VCaP (cell line): ENCODE measurements around the gene GNAQ.
A peak's percentile ranks its signal among the peaks of the same experiment; 100 is the strongest.

ENCODE experiments used
- H3K27ac ChIP-seq: fragments of 450-650 bp; 2 replicates; pipeline ENCODE4 v1.5.1; 2017
- TF ChIP-seq, protein P1 (sequence below): fragments of 450-650 bp; conservative IDR thresholded peaks from 2 replicates; pipeline ENCODE4 v1.5.1; 2017; ENCODE audit warnings: mild to moderate bottlenecking, moderate library complexity

GNAQ gene

DNA sequence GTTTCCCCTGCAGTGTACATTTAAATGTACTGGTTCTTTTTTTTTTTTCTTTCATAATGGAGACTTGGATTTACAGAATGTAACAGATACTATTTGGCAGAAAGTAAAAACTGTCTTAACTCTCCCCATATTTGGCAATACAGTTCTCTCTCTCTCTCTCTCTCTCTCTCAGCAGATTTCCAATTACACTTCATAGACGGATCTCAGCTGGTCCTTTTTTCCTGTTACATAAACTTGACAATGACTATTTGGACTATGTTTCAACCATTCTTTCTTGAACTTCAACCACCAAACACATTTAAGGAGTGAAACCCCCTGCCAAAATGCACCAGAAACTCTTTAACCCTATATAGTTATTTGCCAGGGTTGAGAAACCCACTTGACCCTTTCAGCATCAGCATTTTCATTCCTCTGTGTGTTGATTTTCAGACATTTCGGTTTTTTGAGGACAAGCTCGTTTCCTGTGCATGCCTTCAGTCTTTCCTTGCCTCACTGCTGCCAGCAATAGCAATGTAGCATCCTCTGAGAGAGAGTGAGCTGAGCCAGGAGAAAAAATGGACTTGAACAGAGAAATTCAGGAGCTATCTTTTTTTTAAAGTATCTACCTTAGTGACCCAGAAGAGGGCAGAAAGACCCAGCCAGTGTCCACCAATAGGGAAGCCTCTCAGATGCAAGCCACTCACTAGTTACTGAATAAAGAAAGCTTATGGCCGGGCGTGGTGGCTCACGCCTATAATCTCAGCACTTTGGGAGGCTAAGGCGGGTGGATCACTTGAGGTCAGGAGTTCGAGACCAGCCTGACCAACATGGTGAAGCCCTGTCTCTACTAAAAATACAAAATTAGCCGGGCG is 357.4 kb downstream of the GNAQ start:
- TF ChIP-seq, protein P1, sequence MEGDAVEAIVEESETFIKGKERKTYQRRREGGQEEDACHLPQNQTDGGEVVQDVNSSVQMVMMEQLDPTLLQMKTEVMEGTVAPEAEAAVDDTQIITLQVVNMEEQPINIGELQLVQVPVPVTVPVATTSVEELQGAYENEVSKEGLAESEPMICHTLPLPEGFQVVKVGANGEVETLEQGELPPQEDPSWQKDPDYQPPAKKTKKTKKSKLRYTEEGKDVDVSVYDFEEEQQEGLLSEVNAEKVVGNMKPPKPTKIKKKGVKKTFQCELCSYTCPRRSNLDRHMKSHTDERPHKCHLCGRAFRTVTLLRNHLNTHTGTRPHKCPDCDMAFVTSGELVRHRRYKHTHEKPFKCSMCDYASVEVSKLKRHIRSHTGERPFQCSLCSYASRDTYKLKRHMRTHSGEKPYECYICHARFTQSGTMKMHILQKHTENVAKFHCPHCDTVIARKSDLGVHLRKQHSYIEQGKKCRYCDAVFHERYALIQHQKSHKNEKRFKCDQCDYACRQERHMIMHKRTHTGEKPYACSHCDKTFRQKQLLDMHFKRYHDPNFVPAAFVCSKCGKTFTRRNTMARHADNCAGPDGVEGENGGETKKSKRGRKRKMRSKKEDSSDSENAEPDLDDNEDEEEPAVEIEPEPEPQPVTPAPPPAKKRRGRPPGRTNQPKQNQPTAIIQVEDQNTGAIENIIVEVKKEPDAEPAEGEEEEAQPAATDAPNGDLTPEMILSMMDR = no peak
- no peak overlapping the region for H3K27ac ChIP-seq

GRCh38 chr9:77672183-77672582 is 359.4 kb downstream of the GNAQ start:
- no peak overlapping the region for H3K27ac ChIP-seq
- TF ChIP-seq, protein P1 = no peak

GRCh38 chr9:77667151-77667550 is 364.5 kb downstream of the GNAQ start:
- H3K27ac ChIP-seq = peak overlapping the region; percentile 25; the same call in 1 of the 2 replicates
- TF ChIP-seq, protein P1 = no peak
